Endothelial cell (in vitro differentiated cells): ENCODE data around the gene NFATC2. TPM values are rescaled to one million over a fixed set of nuclear protein-coding genes. Genes with fewer than 3 reads are reported as not detected.

Experiments
- DNase-seq: peaks from one replicate; pipeline ENCODE4 v3.0.0; 2021; ENCODE audit warnings: low spot score
- H3K27ac Mint-ChIP-seq: one replicate; pipeline ENCODE4 v1.8.0; 2021; ENCODE audit warnings: mixed read lengths, inconsistent platforms; ENCODE audit not compliant: unreplicated experiment
- H3K27me3 Mint-ChIP-seq: one replicate; pipeline ENCODE4 v1.8.0; 2021; ENCODE audit warnings: mild to moderate bottlenecking, moderate library complexity, mixed read lengths, inconsistent platforms; ENCODE audit not compliant: unreplicated experiment
- H3K36me3 Mint-ChIP-seq: one replicate; pipeline ENCODE4 v1.8.0; 2021; ENCODE audit warnings: mild to moderate bottlenecking, low read depth, mixed read lengths, inconsistent platforms; ENCODE audit not compliant: unreplicated experiment
- H3K4me1 Mint-ChIP-seq: one replicate; pipeline ENCODE4 v1.8.0; 2021; ENCODE audit warnings: mild to moderate bottlenecking, mixed read lengths, inconsistent platforms; ENCODE audit not compliant: unreplicated experiment
- H3K4me3 Mint-ChIP-seq: one replicate; pipeline ENCODE4 v1.8.0; 2021; ENCODE audit warnings: mild to moderate bottlenecking, mixed read lengths, inconsistent platforms; ENCODE audit not compliant: unreplicated experiment
- H3K9me3 Mint-ChIP-seq: one replicate; pipeline ENCODE4 v1.8.0; 2021; ENCODE audit warnings: mixed read lengths, inconsistent platforms; ENCODE audit not compliant: unreplicated experiment
- CTCF ChIP-seq: fragments of 200-600 bp; sonication (generic); IDR thresholded peaks from one replicate; pipeline ENCODE4 v1.5.0; 2021; ENCODE audit warnings: antibody characterized with exemption; ENCODE audit not compliant: unreplicated experiment
- total RNA-seq: library from RNA; stranded (reverse); fragmentation: NEBNext Ultra II Directional; extraction: Animal tissue kit (Norgen Biotek cat#: 25700); gene quantifications from one replicate; pipeline ENCODE4 v1.2.1, GENCODE V29; 2021; ENCODE audit not compliant: unreplicated experiment

Gene NFATC2
- total RNA-seq, 1 donor from 2014 or later: 3.5 TPM

DNA sequence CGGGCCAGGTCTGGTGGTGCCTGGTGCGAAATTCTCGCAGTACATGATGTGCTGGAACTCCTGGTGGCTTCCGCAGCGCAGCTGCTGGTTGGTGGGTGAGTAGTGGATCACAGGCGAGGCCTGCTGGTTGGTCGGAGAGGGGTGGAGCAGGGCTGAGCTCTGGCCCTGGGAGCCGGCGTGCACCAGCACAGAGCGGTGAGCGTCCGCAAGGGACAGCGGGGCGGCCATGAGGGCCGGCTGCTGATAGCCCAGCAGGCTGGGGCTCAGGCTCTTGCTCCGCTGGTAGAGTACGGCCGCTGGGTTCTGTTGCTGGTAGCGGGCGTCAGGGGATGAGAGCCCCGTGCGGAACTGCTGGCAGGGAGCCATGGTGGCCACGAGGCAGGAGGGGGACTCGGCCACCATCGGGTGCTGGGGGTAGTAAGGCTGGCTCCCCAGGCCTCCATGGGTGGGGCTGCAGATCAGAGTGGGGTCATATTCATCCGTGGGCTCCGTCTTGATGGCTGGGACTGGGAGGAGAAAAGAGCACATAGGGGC, 110.2 kb downstream of the NFATC2 start:
- TF ChIP-seq CTCF: no peak
- no peaks in the 10 kb centered on the region for H3K9me3 Mint-ChIP-seq
- H3K4me1 Mint-ChIP-seq: peaks cover 13% of the 10 kb centered on the region
- H3K36me3 Mint-ChIP-seq: no peaks in the 10 kb centered on the region
- H3K4me3 Mint-ChIP-seq: no peak overlapping the region
- no peak overlapping the region for H3K27ac Mint-ChIP-seq
- DNase-seq: no peak
- H3K27me3 Mint-ChIP-seq: peaks cover 3% of the 10 kb centered on the region

GRCh38 chr20:51431321-51431720, 111.2 kb downstream of the NFATC2 start:
- no peak overlapping the region for H3K27ac Mint-ChIP-seq
- no peak overlapping the region for H3K4me3 Mint-ChIP-seq
- DNase-seq: no peak
- no peaks in the 10 kb centered on the region for H3K9me3 Mint-ChIP-seq
- peaks cover 13% of the 10 kb centered on the region for H3K4me1 Mint-ChIP-seq
- peaks cover 3% of the 10 kb centered on the region for H3K27me3 Mint-ChIP-seq
- no peak for TF ChIP-seq CTCF
- H3K36me3 Mint-ChIP-seq: no peaks in the 10 kb centered on the region

GRCh38 chr20:51430198-51430950, 112.1 kb downstream of the NFATC2 start:
- H3K36me3 Mint-ChIP-seq: no peaks in the 10 kb centered on the region
- no peak for TF ChIP-seq CTCF

DNA sequence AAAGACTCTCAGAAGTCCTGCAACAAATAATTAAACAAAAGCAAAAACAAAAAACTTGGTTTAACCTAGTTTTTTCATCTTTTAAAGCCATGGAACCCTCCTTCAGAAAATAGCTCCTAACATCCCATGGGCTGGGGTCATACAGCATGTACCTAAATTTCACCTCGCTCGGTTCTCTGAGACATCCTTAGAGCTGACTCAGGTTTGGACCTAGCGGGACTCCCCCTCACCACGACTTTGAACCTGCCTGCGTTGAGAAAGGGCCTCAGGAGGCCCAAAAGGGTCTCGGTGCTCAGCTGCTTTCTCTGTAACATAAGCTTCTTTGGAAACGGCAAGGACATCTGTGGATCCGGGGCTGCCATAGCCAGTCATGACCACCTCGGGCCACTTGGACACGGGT, 112.8 kb downstream of the NFATC2 start:
- Mint-ChIP-seq H3K27me3 (peaks cover 3% of the 10 kb centered on the region), H3K27ac (no peak overlapping the region), H3K9me3 (no peaks in the 10 kb centered on the region), H3K4me1 (peaks cover 13% of the 10 kb centered on the region), H3K4me3 (no peak overlapping the region), H3K36me3 (no peaks in the 10 kb centered on the region)
- TF ChIP-seq CTCF: no peak
- DNase-seq: no peak

More at GRCh38 chr20:51430198-51430950, 112.1 kb downstream of the NFATC2 start:
- no peak for DNase-seq
- H3K4me1 Mint-ChIP-seq: peaks cover 13% of the 10 kb centered on the region
- no peak overlapping the region for H3K4me3 Mint-ChIP-seq
- no peaks in the 10 kb centered on the region for H3K9me3 Mint-ChIP-seq
- peaks cover 3% of the 10 kb centered on the region for H3K27me3 Mint-ChIP-seq
- H3K27ac Mint-ChIP-seq: no peak overlapping the region

GRCh38 chr20:51429144-51429482, 113.4 kb downstream of the NFATC2 start:
- H3K9me3 Mint-ChIP-seq: no peaks in the 10 kb centered on the region
- no peak for DNase-seq
- no peak for TF ChIP-seq CTCF
- H3K4me3 Mint-ChIP-seq: no peak overlapping the region
- peaks cover 3% of the 10 kb centered on the region for H3K27me3 Mint-ChIP-seq
- peaks cover 13% of the 10 kb centered on the region for H3K4me1 Mint-ChIP-seq
- no peak overlapping the region for H3K27ac Mint-ChIP-seq
- no peaks in the 10 kb centered on the region for H3K36me3 Mint-ChIP-seq
